GM18861 (cell line): Measurements from ENCODE around the gene EHMT1.
"Not testable (repeated sequence)": the region's sequence is repeated elsewhere in the genome, so short reads cannot be mapped to it uniquely, and the experiment has no call there.

ENCODE experiments used
- ATAC-seq: cut with Tn5 transposase; IDR thresholded peaks from one replicate; pipeline ENCODE4 v1.9.1; 2021; ENCODE audit not compliant: unreplicated experiment

Gene EHMT1

GRCh38 chr9:137800196-137801022 lies 181.6 kb downstream of the EHMT1 start:
- no peak for ATAC-seq

GRCh38 chr9:137801023-137801319 lies 182.2 kb downstream of the EHMT1 start:
- no peak for ATAC-seq

GRCh38 chr9:137802021-137802420 lies 183.2 kb downstream of the EHMT1 start:
- ATAC-seq: no peak

GRCh38 chr9:137802521-137803243 lies 183.9 kb downstream of the EHMT1 start:
- ATAC-seq: no peak

GRCh38 chr9:137804908-137805630 lies 186.3 kb downstream of the EHMT1 start:
- no peak for ATAC-seq

GRCh38 chr9:137807721-137808703 lies 189.2 kb downstream of the EHMT1 start:
- ATAC-seq: no peak

GRCh38 chr9:137809040-137809576 lies 190.3 kb downstream of the EHMT1 start:
- ATAC-seq: no peak

GRCh38 chr9:137809726-137810450 lies 191.1 kb downstream of the EHMT1 start:
- not testable (repeated sequence) for ATAC-seq

GRCh38 chr9:137811283-137811870 lies 192.6 kb downstream of the EHMT1 start:
- ATAC-seq: no peak

GRCh38 chr9:137812356-137813023 lies 193.7 kb downstream of the EHMT1 start:
- no peak for ATAC-seq

GRCh38 chr9:137813167-137813566 lies 194.4 kb downstream of the EHMT1 start:
- ATAC-seq: no peak

GRCh38 chr9:137813651-137814415 lies 195.0 kb downstream of the EHMT1 start:
- no peak for ATAC-seq

- no peak for ATAC-seq
These were observed 195.6 kb downstream of the EHMT1 start for GRCh38 chr9:137814436-137814835.

GRCh38 chr9:137814841-137815240 lies 196.0 kb downstream of the EHMT1 start:
- ATAC-seq: no peak

- no peak for ATAC-seq
These were observed 196.8 kb downstream of the EHMT1 start for GRCh38 chr9:137815256-137816255.

- ATAC-seq: peak; percentile 60
These were observed 197.9 kb downstream of the EHMT1 start for GRCh38 chr9:137816531-137817235.
